HCT116 (cell line): Measurements from ENCODE around the gene P2RY13. TPM values are rescaled to one million over a fixed set of nuclear protein-coding genes. Genes with fewer than 3 reads are reported as not detected.

Experiments used
- ATAC-seq: fragments of 200-7000 bp; cut with Tn5 transposase; 2 replicates; pipeline ENCODE4 v1.9.1; 2020; ENCODE audit warnings: mild to moderate bottlenecking, moderate library complexity
- BruUV-seq: library from RNA; stranded (reverse); fragments of 400-500 nt; replicated peaks from 2 replicates; lab custom pipeline; 2021; lab: Mats Ljungman, UMichigan
- CTCF ChIA-PET: fragments of 300-600 bp; sonication (Branson Sonifier 250); formaldehyde crosslinking; loops from one replicate; lab custom pipeline; 2021; ENCODE audit warnings: antibody characterized with exemption; lab: Charles Lee
- POLR2A ChIA-PET: fragments of 300-600, 350-600 bp; sonication (Branson Sonifier 250); formaldehyde crosslinking; loops from one replicate; lab custom pipeline; 2021; ENCODE audit warnings: antibody characterized with exemption; lab: Charles Lee
- RAD21 ChIA-PET, 2 experiments: fragments of 300-600 bp; sonication (Branson Sonifier 250); formaldehyde crosslinking; loops; one replicate each; lab custom pipeline; 2023; ENCODE audit warnings: low total read pairs in 2 of 2; ENCODE audit not compliant: uncharacterized antibody in 2 of 2, unreplicated experiment in 2 of 2, low non-redundant PET in 1 of 2; lab: Charles Lee
- DNase-seq: peaks from one replicate; pipeline ENCODE4 v3.0.0-alpha.2; 2010; ENCODE audit warnings: low read depth, low spot score
- H2AFZ ChIP-seq: fragments of 200-600 bp; shearing (Covaris generic), sonication (generic); 2 replicates; pipeline ENCODE4 v1.6.1; 2017; ENCODE audit warnings: low read depth, mixed run types, mixed read lengths, antibody characterized with exemption, low read length; ENCODE audit not compliant: poor library complexity, severe bottlenecking
- H3K27ac ChIP-seq: 2 replicates; pipeline ENCODE4 v1.5.1; 2012; ENCODE audit warnings: low read depth, low read length
- H3K27me3 ChIP-seq: fragments of 200-600 bp; sonication (generic); 2 replicates; pipeline ENCODE4 v1.6.1; 2016; ENCODE audit warnings: mixed run types, low read length, mixed read lengths; ENCODE audit not compliant: insufficient read depth
- H3K36me3 ChIP-seq, 2 experiments: fragments of 200-500 bp in 1 of 2; fragments of 200-600 bp in 1 of 2; sonication (Bioruptor generic) in 1 of 2; sonication (generic) in 1 of 2; 2 replicates each; pipeline versions ENCODE4 v1.5.1 to v1.6.1; 2014 to 2016; ENCODE audit warnings: low read length in 2 of 2, inconsistent platforms in 1 of 2, mixed read lengths in 1 of 2, mixed run types in 1 of 2; ENCODE audit not compliant: insufficient read depth in 2 of 2, control insufficient read depth in 1 of 2
- H3K4me1 ChIP-seq, 2 experiments: fragments of 200-600 bp in 1 of 2; sonication (generic) in 1 of 2; 2 replicates each; pipeline versions ENCODE4 v1.5.1 to v1.6.1; 2012 to 2017; ENCODE audit warnings: low read length in 2 of 2, inconsistent platforms in 1 of 2, mild to moderate bottlenecking in 1 of 2, mixed read lengths in 1 of 2, mixed run types in 1 of 2, moderate library complexity in 1 of 2; ENCODE audit not compliant: insufficient read depth in 2 of 2, control insufficient read depth in 1 of 2
- H3K4me2 ChIP-seq: fragments of 200-600 bp; sonication (generic); 2 replicates; pipeline ENCODE4 v1.6.1; 2017; ENCODE audit warnings: mixed run types, low read length, mixed read lengths
- H3K4me3 ChIP-seq, 2 experiments: fragments of 200-600 bp in 1 of 2; sonication (generic) in 1 of 2; replicated peaks in 1 of 2; 2 replicates each; pipeline ENCODE4 v1.5.1; 2011 to 2016; ENCODE audit warnings: low read length in 2 of 2, control low read depth in 1 of 2, low read depth in 1 of 2, mild to moderate bottlenecking in 1 of 2, mixed read lengths in 1 of 2, mixed run types in 1 of 2
- H3K79me2 ChIP-seq: fragments of 200-600 bp; sonication (generic); 2 replicates; pipeline ENCODE4 v1.6.1; 2017; ENCODE audit warnings: mild to moderate bottlenecking, mixed run types, low read length, moderate library complexity, mixed read lengths; ENCODE audit not compliant: insufficient read depth
- H3K9ac ChIP-seq: fragments of 200-600 bp; sonication (generic); 2 replicates; pipeline ENCODE4 v1.6.1; 2016; ENCODE audit warnings: low read length, mixed read lengths
- H3K9me2 ChIP-seq: fragments of 200-600 bp; sonication (generic), shearing (Covaris generic); 2 replicates; pipeline ENCODE4 v1.6.1; 2017; ENCODE audit warnings: mixed run types, mild to moderate bottlenecking, moderate library complexity; ENCODE audit not compliant: insufficient read depth
- H3K9me3 ChIP-seq, 2 experiments: fragments of 200-500 bp in 1 of 2; fragments of 200-600 bp in 1 of 2; sonication (Bioruptor generic) in 1 of 2; sonication (generic) in 1 of 2; 2 replicates each; pipeline ENCODE4 v1.6.1; 2014 to 2017; ENCODE audit warnings: low read length in 2 of 2, mixed read lengths in 2 of 2, inconsistent platforms in 1 of 2, low read depth in 1 of 2, mild to moderate bottlenecking in 1 of 2, mixed run types in 1 of 2, moderate library complexity in 1 of 2; ENCODE audit not compliant: control insufficient read depth in 1 of 2, insufficient read depth in 1 of 2
- H4K20me1 ChIP-seq: fragments of 200-600 bp; sonication (generic), shearing (Covaris generic); 2 replicates; pipeline ENCODE4 v1.6.1; 2017; ENCODE audit warnings: mixed run types, mild to moderate bottlenecking, moderate library complexity; ENCODE audit not compliant: insufficient read depth
- CBX3 ChIP-seq: IDR thresholded peaks from 2 replicates; pipeline ENCODE4 v1.6.1; 2012; ENCODE audit warnings: low read depth
- CEBPB ChIP-seq: IDR thresholded peaks from 2 replicates; pipeline ENCODE4 v1.6.1; 2012; ENCODE audit warnings: low read depth
- EGR1 ChIP-seq: IDR thresholded peaks from 2 replicates; pipeline ENCODE4 v1.6.1; 2012; ENCODE audit warnings: low read depth
- ELF1 ChIP-seq: IDR thresholded peaks from 2 replicates; pipeline ENCODE4 v1.6.1; 2012; ENCODE audit warnings: low read depth, borderline replicate concordance
- EZH2phosphoT487 ChIP-seq: fragments of 200-600 bp; IDR thresholded peaks from 2 replicates; pipeline ENCODE4 v1.6.1; 2018; ENCODE audit warnings: antibody characterized with exemption, borderline replicate concordance
- FOSL1 ChIP-seq: IDR thresholded peaks from 2 replicates; pipeline ENCODE4 v1.6.1; 2012; ENCODE audit warnings: low read depth
- POLR2A ChIP-seq: IDR thresholded peaks from 2 replicates; pipeline ENCODE4 v1.7.0; 2011; ENCODE audit warnings: borderline replicate concordance; ENCODE audit not compliant: insufficient read depth, insufficient read length; ENCODE audit errors: extremely low read depth
- POLR2AphosphoS5 ChIP-seq: IDR thresholded peaks from 2 replicates; pipeline ENCODE4 v1.6.1; 2011; ENCODE audit warnings: mild to moderate bottlenecking, low read depth, low read length, moderate library complexity
- SRF ChIP-seq: IDR thresholded peaks from 2 replicates; pipeline ENCODE4 v1.6.1; 2012; ENCODE audit warnings: low read depth
- ZFX ChIP-seq: fragments of 450-650 bp; IDR thresholded peaks from 2 replicates; pipeline ENCODE4 v1.6.1; 2017
- ZNF274 ChIP-seq: fragments of 200-500 bp; sonication (Bioruptor generic); IDR thresholded peaks from 2 replicates; pipeline ENCODE4 v1.6.1; 2014; ENCODE audit warnings: mild to moderate bottlenecking, low read depth, low read length, inconsistent platforms
- intact Hi-C: fragments of 100-400 bp; cut with micrococcal nuclease; formaldehyde crosslinking; loops from 2 replicates; pipeline ENCODE4 v1.10.0; 2022
- total RNA-seq: library from RNA; stranded (reverse); gene quantifications from one replicate; pipeline ENCODE4 v1.2.1, GENCODE V29; 2021; ENCODE audit not compliant: unreplicated experiment
- TF ChIP-seq, protein P1 (sequence below): IDR thresholded peaks from 2 replicates; pipeline ENCODE4 v1.6.1; 2012
- TF ChIP-seq, protein P2 (sequence below), 3 experiments: fragments of 200-600 bp in 1 of 3; sonication (generic) in 1 of 3; IDR thresholded peaks in 2 of 3; conservative IDR thresholded peaks in 1 of 3; 2 replicates each; pipeline ENCODE4 v1.5.1; 2012 to 2017; ENCODE audit warnings: low read depth in 2 of 3, low read length in 2 of 3, antibody characterized with exemption in 1 of 3, borderline replicate concordance in 1 of 3, control low read depth in 1 of 3, mild to moderate bottlenecking in 1 of 3, mixed read lengths in 1 of 3, mixed run types in 1 of 3, moderate library complexity in 1 of 3; ENCODE audit not compliant: insufficient read depth in 1 of 3
- TF ChIP-seq, protein P3 (sequence below): IDR thresholded peaks from 2 replicates; pipeline ENCODE4 v1.6.1; 2011; ENCODE audit warnings: mild to moderate bottlenecking, low read length, moderate library complexity; ENCODE audit not compliant: insufficient replicate concordance; ENCODE audit errors: extremely low read depth
- TF ChIP-seq, protein P4 (sequence below): IDR thresholded peaks from 2 replicates; pipeline ENCODE4 v1.6.1; 2012; ENCODE audit warnings: low read depth
- TF ChIP-seq, protein P5 (sequence below): IDR thresholded peaks from 2 replicates; pipeline ENCODE4 v1.6.1; 2012

The P2RY13 gene
- total RNA-seq, 1 experiment from 2014 or later = not detected

DNA sequence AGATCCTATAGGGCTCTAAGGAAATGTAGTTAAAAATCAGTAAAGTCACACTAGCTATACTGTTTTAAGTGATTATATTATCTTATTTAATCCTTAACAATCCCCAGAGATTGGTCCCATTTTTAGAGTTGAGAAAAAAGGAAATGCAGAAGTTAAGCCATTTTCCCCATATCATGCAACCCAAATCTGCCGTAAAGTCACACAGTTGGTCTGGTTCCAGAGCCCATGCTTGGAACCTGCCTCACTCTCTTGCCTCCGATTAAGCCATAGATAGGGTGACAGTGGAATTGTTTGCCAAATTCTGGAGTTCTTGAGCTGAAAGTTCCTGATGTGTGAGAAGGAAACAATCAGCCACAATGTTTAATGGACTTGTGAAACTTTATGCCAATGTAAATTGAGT, 2.3 kb upstream of the P2RY13 start:
- H3K9me2 ChIP-seq = no peaks in the 10 kb centered on the region
- H3K9me3 ChIP-seq = no peaks in the 10 kb centered on the region
- no peaks in the 10 kb centered on the region for H3K27me3 ChIP-seq
- H4K20me1 ChIP-seq = no peaks in the 10 kb centered on the region
- no peak overlapping the region for H2AFZ ChIP-seq
- ATAC-seq = no peak
- H3K27ac ChIP-seq = no peak overlapping the region
- BruUV-seq = no TSS peak
- no peak overlapping the region for H3K4me2 ChIP-seq
- no peak overlapping the region for H3K9ac ChIP-seq
- no peaks in the 10 kb centered on the region for H3K79me2 ChIP-seq
- intact Hi-C loops = no loop called here
- no peaks in the 10 kb centered on the region for H3K36me3 ChIP-seq
- POLR2A ChIA-PET = interaction anchor here (0.6 kb wide), 1 partner anchor 569 kb away, joined by 6 read pairs; the partner anchor contains the start of gene SIAH2
- H3K4me1 ChIP-seq = peaks cover 15 to 22% of the 10 kb centered on the region in 2 experiments
- H3K4me3 ChIP-seq = no peak overlapping the region
- no peak for DNase-seq
- CTCF ChIA-PET = no interaction called here
- TF ChIP-seq EZH2phosphoT487 = no peak
- TF ChIP-seq EGR1 = no peak
- TF ChIP-seq, protein P1, sequence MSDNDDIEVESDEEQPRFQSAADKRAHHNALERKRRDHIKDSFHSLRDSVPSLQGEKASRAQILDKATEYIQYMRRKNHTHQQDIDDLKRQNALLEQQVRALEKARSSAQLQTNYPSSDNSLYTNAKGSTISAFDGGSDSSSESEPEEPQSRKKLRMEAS = no peak
- TF ChIP-seq POLR2A = no peak
- TF ChIP-seq, protein P2, sequence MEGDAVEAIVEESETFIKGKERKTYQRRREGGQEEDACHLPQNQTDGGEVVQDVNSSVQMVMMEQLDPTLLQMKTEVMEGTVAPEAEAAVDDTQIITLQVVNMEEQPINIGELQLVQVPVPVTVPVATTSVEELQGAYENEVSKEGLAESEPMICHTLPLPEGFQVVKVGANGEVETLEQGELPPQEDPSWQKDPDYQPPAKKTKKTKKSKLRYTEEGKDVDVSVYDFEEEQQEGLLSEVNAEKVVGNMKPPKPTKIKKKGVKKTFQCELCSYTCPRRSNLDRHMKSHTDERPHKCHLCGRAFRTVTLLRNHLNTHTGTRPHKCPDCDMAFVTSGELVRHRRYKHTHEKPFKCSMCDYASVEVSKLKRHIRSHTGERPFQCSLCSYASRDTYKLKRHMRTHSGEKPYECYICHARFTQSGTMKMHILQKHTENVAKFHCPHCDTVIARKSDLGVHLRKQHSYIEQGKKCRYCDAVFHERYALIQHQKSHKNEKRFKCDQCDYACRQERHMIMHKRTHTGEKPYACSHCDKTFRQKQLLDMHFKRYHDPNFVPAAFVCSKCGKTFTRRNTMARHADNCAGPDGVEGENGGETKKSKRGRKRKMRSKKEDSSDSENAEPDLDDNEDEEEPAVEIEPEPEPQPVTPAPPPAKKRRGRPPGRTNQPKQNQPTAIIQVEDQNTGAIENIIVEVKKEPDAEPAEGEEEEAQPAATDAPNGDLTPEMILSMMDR (IDR thresholded peaks at IDR 0.05 in 2 of 3, conservative IDR thresholded peaks at IDR 0.05 in 1 of 3; ENCODE audit: borderline replicate concordance in 1 of 3, insufficient read depth in 1 of 3, low read depth in 2 of 3, low read length in 2 of 3) = no peak
- TF ChIP-seq CEBPB = no peak
- TF ChIP-seq POLR2AphosphoS5 = no peak
- TF ChIP-seq, protein P3, sequence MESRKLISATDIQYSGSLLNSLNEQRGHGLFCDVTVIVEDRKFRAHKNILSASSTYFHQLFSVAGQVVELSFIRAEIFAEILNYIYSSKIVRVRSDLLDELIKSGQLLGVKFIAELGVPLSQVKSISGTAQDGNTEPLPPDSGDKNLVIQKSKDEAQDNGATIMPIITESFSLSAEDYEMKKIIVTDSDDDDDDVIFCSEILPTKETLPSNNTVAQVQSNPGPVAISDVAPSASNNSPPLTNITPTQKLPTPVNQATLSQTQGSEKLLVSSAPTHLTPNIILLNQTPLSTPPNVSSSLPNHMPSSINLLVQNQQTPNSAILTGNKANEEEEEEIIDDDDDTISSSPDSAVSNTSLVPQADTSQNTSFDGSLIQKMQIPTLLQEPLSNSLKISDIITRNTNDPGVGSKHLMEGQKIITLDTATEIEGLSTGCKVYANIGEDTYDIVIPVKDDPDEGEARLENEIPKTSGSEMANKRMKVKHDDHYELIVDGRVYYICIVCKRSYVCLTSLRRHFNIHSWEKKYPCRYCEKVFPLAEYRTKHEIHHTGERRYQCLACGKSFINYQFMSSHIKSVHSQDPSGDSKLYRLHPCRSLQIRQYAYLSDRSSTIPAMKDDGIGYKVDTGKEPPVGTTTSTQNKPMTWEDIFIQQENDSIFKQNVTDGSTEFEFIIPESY = no peak
- TF ChIP-seq ZNF274 = no peak
- TF ChIP-seq FOSL1 = no peak
- TF ChIP-seq ZFX = no peak
- no peak for TF ChIP-seq SRF
- TF ChIP-seq, protein P4, sequence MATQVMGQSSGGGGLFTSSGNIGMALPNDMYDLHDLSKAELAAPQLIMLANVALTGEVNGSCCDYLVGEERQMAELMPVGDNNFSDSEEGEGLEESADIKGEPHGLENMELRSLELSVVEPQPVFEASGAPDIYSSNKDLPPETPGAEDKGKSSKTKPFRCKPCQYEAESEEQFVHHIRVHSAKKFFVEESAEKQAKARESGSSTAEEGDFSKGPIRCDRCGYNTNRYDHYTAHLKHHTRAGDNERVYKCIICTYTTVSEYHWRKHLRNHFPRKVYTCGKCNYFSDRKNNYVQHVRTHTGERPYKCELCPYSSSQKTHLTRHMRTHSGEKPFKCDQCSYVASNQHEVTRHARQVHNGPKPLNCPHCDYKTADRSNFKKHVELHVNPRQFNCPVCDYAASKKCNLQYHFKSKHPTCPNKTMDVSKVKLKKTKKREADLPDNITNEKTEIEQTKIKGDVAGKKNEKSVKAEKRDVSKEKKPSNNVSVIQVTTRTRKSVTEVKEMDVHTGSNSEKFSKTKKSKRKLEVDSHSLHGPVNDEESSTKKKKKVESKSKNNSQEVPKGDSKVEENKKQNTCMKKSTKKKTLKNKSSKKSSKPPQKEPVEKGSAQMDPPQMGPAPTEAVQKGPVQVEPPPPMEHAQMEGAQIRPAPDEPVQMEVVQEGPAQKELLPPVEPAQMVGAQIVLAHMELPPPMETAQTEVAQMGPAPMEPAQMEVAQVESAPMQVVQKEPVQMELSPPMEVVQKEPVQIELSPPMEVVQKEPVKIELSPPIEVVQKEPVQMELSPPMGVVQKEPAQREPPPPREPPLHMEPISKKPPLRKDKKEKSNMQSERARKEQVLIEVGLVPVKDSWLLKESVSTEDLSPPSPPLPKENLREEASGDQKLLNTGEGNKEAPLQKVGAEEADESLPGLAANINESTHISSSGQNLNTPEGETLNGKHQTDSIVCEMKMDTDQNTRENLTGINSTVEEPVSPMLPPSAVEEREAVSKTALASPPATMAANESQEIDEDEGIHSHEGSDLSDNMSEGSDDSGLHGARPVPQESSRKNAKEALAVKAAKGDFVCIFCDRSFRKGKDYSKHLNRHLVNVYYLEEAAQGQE = no peak
- TF ChIP-seq CBX3 = no peak
- no peak for TF ChIP-seq ELF1
- TF ChIP-seq, protein P5, sequence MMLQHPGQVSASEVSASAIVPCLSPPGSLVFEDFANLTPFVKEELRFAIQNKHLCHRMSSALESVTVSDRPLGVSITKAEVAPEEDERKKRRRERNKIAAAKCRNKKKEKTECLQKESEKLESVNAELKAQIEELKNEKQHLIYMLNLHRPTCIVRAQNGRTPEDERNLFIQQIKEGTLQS = no peak
- RAD21 ChIA-PET = no interaction called here
